HepG2 (cell line): ENCODE data around the gene MTOR. TPM values are rescaled to one million over a fixed set of nuclear protein-coding genes. Genes with fewer than 3 reads are reported as not detected.

ENCODE experiments used
- ETV6 ChIP-seq: sonication (generic); formaldehyde crosslinking; conservative IDR thresholded peaks from 2 replicates; pipeline ENCODE4 v1.4.0; 2020; ENCODE audit warnings: missing genetic modification reagents
- IKZF1 ChIP-seq: fragments of 450-650 bp; IDR thresholded peaks from 2 replicates; pipeline ENCODE4 v1.7.1; 2016
- MIXL1 ChIP-seq: IDR thresholded peaks from 2 replicates; pipeline ENCODE4 v1.6.1; 2016
- NKX3-1 ChIP-seq: sonication (generic); formaldehyde crosslinking; IDR thresholded peaks from 2 replicates; pipeline ENCODE4 v1.5.0; 2020; ENCODE audit warnings: missing genetic modification reagents
- RFX1 ChIP-seq: fragments of 450-650 bp; IDR thresholded peaks from 2 replicates; pipeline ENCODE4 v1.6.1; 2017
- SAP130 ChIP-seq: IDR thresholded peaks from 2 replicates; pipeline ENCODE4 v1.6.1; 2016; ENCODE audit warnings: low read depth
- SOX13 ChIP-seq, 3 experiments: fragments of 450-650 bp in 1 of 3; sonication (generic) in 1 of 3; formaldehyde crosslinking in 1 of 3; IDR thresholded peaks in 2 of 3; conservative IDR thresholded peaks in 1 of 3; 2 replicates each; pipeline versions ENCODE4 v1.5.0 to v1.6.1; 2016 to 2020; ENCODE audit warnings: antibody characterized with exemption in 1 of 3, mild to moderate bottlenecking in 1 of 3, missing compliant biosample characterization in 1 of 3, missing genetic modification reagents in 1 of 3, moderate library complexity in 1 of 3
- SOX5 ChIP-seq: IDR thresholded peaks from 2 replicates; pipeline ENCODE4 v1.6.1; 2016; ENCODE audit warnings: borderline replicate concordance
- TBP ChIP-seq: sonication (generic); formaldehyde crosslinking; IDR thresholded peaks from 2 replicates; pipeline ENCODE4 v1.5.0; 2020; ENCODE audit warnings: missing genetic modification reagents
- ZFP90 ChIP-seq: sonication (generic); formaldehyde crosslinking; IDR thresholded peaks from 2 replicates; pipeline ENCODE4 v1.8.0; 2022; ENCODE audit warnings: missing genetic modification reagents, mild to moderate bottlenecking, inconsistent platforms, borderline replicate concordance
- ZNF20 ChIP-seq: sonication (generic); formaldehyde crosslinking; IDR thresholded peaks from 2 replicates; pipeline ENCODE4 v1.4.0; 2020; ENCODE audit warnings: mild to moderate bottlenecking, moderate library complexity, missing genetic modification reagents
- ZNF235 ChIP-seq: sonication (generic); formaldehyde crosslinking; IDR thresholded peaks from 2 replicates; pipeline ENCODE4 v1.8.1; 2023; ENCODE audit warnings: mild to moderate bottlenecking, missing genetic modification reagents, borderline replicate concordance
- ZNF253 ChIP-seq: sonication (generic); formaldehyde crosslinking; IDR thresholded peaks from 2 replicates; pipeline ENCODE4 v1.8.0; 2022; ENCODE audit warnings: mild to moderate bottlenecking, missing genetic modification reagents, borderline replicate concordance
- ZNF616 ChIP-seq: sonication (generic); formaldehyde crosslinking; IDR thresholded peaks from 2 replicates; pipeline ENCODE4 v1.5.0; 2020; ENCODE audit warnings: low read depth, mild to moderate bottlenecking, missing genetic modification reagents
- polyA plus RNA-seq, 8 experiments: library from polyadenylated mRNA; depleted of rRNA in 3 of 8; stranded (reverse) in 7 of 8; unstranded in 1 of 8; fragments of >200 nt; fragmentation: Illumina TruSeq in 4 of 8; extraction: Trizol in 4 of 8; gene quantifications; 2 replicates each; pipeline versions ENCODE4 v1.2.1 to v1.2.3, GENCODE V29; 2011 to 2016; ENCODE audit warnings: low read depth in 4 of 8, missing spikeins in 1 of 8, mixed read lengths in 1 of 8; ENCODE audit not compliant: insufficient read depth in 1 of 8
- total RNA-seq, 5 experiments: library from RNA; depleted of rRNA; stranded (reverse); fragments of >200 nt; fragmentation: Illumina TruSeq; extraction: Trizol; gene quantifications; 2 replicates each; pipeline ENCODE4 v1.2.3, GENCODE V29; 2016; ENCODE audit warnings: low read depth in 1 of 5
- TF ChIP-seq, protein P1 (sequence below): sonication (generic); formaldehyde crosslinking; IDR thresholded peaks from 2 replicates; pipeline ENCODE4 v1.8.1; 2023; ENCODE audit warnings: mild to moderate bottlenecking, missing genetic modification reagents
- TF ChIP-seq, protein P2 (sequence below): sonication (generic); formaldehyde crosslinking; IDR thresholded peaks from 2 replicates; pipeline ENCODE4 v1.5.1; 2020; ENCODE audit warnings: missing genetic modification reagents, mild to moderate bottlenecking, borderline replicate concordance
- TF ChIP-seq, protein P3 (sequence below): sonication (generic); formaldehyde crosslinking; IDR thresholded peaks from 2 replicates; pipeline ENCODE4 v1.5.0; 2020; ENCODE audit warnings: mild to moderate bottlenecking, missing genetic modification reagents, borderline replicate concordance
- TF ChIP-seq, protein P4 (sequence below), 2 experiments: sonication (generic) in 1 of 2; formaldehyde crosslinking in 1 of 2; IDR thresholded peaks; 2 replicates each; pipeline versions ENCODE4 v1.5.1 to v1.6.1; 2011 to 2020; ENCODE audit warnings: borderline replicate concordance in 1 of 2, low read depth in 1 of 2, low read length in 1 of 2, mild to moderate bottlenecking in 1 of 2, missing genetic modification reagents in 1 of 2, moderate library complexity in 1 of 2

MTOR gene
- total and polyA plus RNA-seq, 2 of the 13 experiments (the other 11 are each of a cell fraction or from before 2014, with no cell fraction given) = 24.6 to 34.6 TPM

DNA sequence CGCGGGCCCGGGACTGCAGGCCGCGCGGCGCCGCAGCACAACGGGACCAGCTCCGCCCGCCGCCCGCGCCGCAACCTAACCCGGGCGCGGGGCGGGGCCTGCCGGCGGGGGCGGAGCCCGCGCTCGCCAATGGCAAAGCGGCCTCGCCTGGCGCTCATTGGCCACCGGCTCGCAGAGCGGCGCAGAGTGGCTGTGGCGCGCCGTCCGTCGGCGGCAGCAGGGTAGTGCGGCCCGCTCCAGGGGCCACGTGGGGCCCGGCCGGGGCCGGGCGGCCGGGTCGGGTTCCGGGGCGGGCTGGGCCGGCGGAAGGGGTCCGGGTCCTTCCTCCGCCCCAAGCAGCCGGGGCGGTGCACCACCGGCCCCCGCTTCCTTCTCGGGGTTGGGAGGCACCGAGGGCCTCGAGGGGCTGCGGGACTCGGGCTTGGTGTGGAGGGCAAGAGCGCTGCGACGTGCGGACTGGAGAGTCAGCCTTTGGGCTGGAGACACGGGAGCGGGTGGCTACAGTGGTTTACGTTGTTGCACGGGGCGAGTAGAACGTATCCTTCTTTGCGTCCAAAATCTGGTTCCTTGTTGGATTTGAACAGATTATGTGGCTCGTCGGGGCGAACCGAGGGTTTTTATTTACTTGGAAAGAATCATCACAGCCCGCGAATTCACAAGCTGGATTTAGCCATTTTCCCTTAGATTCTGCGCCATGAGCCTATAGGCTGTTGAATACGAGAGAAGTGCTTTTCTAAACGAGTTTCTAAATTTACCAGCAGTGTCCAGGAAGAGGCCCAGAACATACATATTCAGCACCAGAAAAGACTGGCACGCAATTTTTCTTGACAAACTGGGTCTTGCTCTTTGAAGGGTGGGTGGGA is 202.2 kb downstream of the MTOR start, which contains the start of gene SRM (continued):
- TF ChIP-seq SOX13 (IDR thresholded peaks at IDR 0.05) = no peak; the same call in 1 of the 2 replicates
- TF ChIP-seq SOX13 (CRISPR knock-in tag; conservative IDR thresholded peaks at IDR 0.05 in 1 of 2, IDR thresholded peaks at IDR 0.05 in 1 of 2) = no peak
- no peak for TF ChIP-seq MIXL1 (CRISPR knock-in tag)
- TF ChIP-seq ETV6 = no peak
- TF ChIP-seq SAP130 (CRISPR knock-in tag) = peak; percentile 85
- no peak for TF ChIP-seq ZNF20 (CRISPR knock-in tag)
- TF ChIP-seq, protein P1, sequence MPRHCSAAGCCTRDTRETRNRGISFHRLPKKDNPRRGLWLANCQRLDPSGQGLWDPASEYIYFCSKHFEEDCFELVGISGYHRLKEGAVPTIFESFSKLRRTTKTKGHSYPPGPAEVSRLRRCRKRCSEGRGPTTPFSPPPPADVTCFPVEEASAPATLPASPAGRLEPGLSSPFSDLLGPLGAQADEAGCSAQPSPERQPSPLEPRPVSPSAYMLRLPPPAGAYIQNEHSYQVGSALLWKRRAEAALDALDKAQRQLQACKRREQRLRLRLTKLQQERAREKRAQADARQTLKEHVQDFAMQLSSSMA (CRISPR knock-in tag) = no peak
- TF ChIP-seq ZNF235 (CRISPR knock-in tag) = 0 out of 2 replicates have a peak, but pooled peaks have one; percentile 28
- TF ChIP-seq SOX5 (CRISPR knock-in tag) = no peak
- TF ChIP-seq, protein P2, sequence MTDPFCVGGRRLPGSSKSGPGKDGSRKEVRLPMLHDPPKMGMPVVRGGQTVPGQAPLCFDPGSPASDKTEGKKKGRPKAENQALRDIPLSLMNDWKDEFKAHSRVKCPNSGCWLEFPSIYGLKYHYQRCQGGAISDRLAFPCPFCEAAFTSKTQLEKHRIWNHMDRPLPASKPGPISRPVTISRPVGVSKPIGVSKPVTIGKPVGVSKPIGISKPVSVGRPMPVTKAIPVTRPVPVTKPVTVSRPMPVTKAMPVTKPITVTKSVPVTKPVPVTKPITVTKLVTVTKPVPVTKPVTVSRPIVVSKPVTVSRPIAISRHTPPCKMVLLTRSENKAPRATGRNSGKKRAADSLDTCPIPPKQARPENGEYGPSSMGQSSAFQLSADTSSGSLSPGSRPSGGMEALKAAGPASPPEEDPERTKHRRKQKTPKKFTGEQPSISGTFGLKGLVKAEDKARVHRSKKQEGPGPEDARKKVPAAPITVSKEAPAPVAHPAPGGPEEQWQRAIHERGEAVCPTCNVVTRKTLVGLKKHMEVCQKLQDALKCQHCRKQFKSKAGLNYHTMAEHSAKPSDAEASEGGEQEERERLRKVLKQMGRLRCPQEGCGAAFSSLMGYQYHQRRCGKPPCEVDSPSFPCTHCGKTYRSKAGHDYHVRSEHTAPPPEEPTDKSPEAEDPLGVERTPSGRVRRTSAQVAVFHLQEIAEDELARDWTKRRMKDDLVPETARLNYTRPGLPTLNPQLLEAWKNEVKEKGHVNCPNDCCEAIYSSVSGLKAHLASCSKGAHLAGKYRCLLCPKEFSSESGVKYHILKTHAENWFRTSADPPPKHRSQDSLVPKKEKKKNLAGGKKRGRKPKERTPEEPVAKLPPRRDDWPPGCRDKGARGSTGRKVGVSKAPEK = 0 out of 2 replicates have a peak, but pooled peaks have one; percentile 7
- TF ChIP-seq IKZF1 = no peak
- TF ChIP-seq NKX3-1 (CRISPR knock-in tag) = peak; percentile 48; the same call in 1 of the 2 replicates
- no peak for TF ChIP-seq ZFP90 (CRISPR knock-in tag)
- TF ChIP-seq ZNF253 = 0 out of 2 replicates have a peak, but pooled peaks have one; percentile 27
- TF ChIP-seq, protein P3, sequence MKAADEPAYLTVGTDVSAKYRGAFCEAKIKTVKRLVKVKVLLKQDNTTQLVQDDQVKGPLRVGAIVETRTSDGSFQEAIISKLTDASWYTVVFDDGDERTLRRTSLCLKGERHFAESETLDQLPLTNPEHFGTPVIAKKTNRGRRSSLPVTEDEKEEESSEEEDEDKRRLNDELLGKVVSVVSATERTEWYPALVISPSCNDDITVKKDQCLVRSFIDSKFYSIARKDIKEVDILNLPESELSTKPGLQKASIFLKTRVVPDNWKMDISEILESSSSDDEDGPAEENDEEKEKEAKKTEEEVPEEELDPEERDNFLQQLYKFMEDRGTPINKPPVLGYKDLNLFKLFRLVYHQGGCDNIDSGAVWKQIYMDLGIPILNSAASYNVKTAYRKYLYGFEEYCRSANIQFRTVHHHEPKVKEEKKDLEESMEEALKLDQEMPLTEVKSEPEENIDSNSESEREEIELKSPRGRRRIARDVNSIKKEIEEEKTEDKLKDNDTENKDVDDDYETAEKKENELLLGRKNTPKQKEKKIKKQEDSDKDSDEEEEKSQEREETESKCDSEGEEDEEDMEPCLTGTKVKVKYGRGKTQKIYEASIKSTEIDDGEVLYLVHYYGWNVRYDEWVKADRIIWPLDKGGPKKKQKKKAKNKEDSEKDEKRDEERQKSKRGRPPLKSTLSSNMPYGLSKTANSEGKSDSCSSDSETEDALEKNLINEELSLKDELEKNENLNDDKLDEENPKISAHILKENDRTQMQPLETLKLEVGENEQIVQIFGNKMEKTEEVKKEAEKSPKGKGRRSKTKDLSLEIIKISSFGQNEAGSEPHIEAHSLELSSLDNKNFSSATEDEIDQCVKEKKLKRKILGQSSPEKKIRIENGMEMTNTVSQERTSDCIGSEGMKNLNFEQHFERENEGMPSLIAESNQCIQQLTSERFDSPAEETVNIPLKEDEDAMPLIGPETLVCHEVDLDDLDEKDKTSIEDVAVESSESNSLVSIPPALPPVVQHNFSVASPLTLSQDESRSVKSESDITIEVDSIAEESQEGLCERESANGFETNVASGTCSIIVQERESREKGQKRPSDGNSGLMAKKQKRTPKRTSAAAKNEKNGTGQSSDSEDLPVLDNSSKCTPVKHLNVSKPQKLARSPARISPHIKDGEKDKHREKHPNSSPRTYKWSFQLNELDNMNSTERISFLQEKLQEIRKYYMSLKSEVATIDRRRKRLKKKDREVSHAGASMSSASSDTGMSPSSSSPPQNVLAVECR (CRISPR knock-in tag) = peak; percentile 57; the same call in 1 of the 2 replicates
- no peak for TF ChIP-seq ZNF616 (CRISPR knock-in tag)
- TF ChIP-seq RFX1 = no peak
- TF ChIP-seq, protein P4, sequence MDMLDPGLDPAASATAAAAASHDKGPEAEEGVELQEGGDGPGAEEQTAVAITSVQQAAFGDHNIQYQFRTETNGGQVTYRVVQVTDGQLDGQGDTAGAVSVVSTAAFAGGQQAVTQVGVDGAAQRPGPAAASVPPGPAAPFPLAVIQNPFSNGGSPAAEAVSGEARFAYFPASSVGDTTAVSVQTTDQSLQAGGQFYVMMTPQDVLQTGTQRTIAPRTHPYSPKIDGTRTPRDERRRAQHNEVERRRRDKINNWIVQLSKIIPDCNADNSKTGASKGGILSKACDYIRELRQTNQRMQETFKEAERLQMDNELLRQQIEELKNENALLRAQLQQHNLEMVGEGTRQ (IDR thresholded peaks at IDR 0.05; ENCODE audit: low read depth, low read length) = peak; percentile 40
- TF ChIP-seq, protein P4 (CRISPR knock-in tag; IDR thresholded peaks at IDR 0.05; ENCODE audit: borderline replicate concordance) = no peak
- TF ChIP-seq TBP = no peak
